Uterus (tissue), 4 donors: ENCODE results near the gene GM2A. TPM values are rescaled to one million over a fixed set of nuclear protein-coding genes. Genes with fewer than 3 reads are reported as not detected.

Experiments
- DNase-seq, 2 donors: peaks; one replicate each; pipeline ENCODE4 v3.0.0-alpha.2; 2019 to 2020
- H3K27ac ChIP-seq, 2 donors: fragments of 200-600 bp; sonication (generic); 1 replicate in 1 of 2; 2 replicates in 1 of 2; pipeline ENCODE4 v1.5.1; 2016 to 2018
- H3K27me3 ChIP-seq, 2 donors: fragments of 200-600 bp; sonication (generic); one replicate each; pipeline ENCODE4 v1.5.1; 2018 to 2019; ENCODE audit warnings: control low read depth in 1 of 2
- H3K36me3 ChIP-seq, 2 donors: fragments of 200-600 bp; sonication (generic); one replicate each; pipeline ENCODE4 v1.5.1; 2019; ENCODE audit warnings: control low read depth in 1 of 2
- H3K4me1 ChIP-seq, 2 donors: fragments of 200-600 bp; sonication (generic); one replicate each; pipeline ENCODE4 v1.5.1; 2018 to 2019; ENCODE audit warnings: control low read depth in 1 of 2
- H3K4me3 ChIP-seq, 2 donors: fragments of 200-600 bp; sonication (generic); 1 replicate in 1 of 2; 2 replicates in 1 of 2; pipeline ENCODE4 v1.5.1; 2018 to 2019; ENCODE audit warnings: mild to moderate bottlenecking in 1 of 2
- H3K9me3 ChIP-seq, 2 donors: fragments of 200-600 bp; sonication (generic); one replicate each; pipeline ENCODE4 v1.5.1; 2019; ENCODE audit warnings: control low read depth in 1 of 2
- POLR2A ChIP-seq, 2 donors: fragments of 450-650 bp; IDR thresholded peaks; one replicate each; pipeline ENCODE4 v1.6.1; 2016; ENCODE audit warnings: antibody characterized with exemption in 2 of 2, mild to moderate bottlenecking in 1 of 2, moderate library complexity in 1 of 2
- intact Hi-C: fragments of 100-400 bp; cut with DNase I; formaldehyde crosslinking; loops from one replicate; pipeline ENCODE4 v1.15.1; 2023; ENCODE audit warnings: low total_unique reads
- total RNA-seq, 4 donors: library from RNA; depleted of rRNA in 3 of 4; stranded (reverse); fragments of >200 nt in 3 of 4; gene quantifications; one replicate each; pipeline versions ENCODE4 v1.1.0 to v1.2.4, GENCODE V29; 2014 to 2023
- TF ChIP-seq, protein P1 (sequence below), 4 experiments: fragments of 200-600 bp in 2 of 4; fragments of 450-650 bp in 2 of 4; sonication (generic) in 2 of 4; IDR thresholded peaks; one replicate each; pipeline ENCODE4 v1.5.1; 2016 to 2019; ENCODE audit warnings: antibody characterized with exemption in 4 of 4, mild to moderate bottlenecking in 2 of 4, moderate library complexity in 1 of 4
- donor health status: DM: yes; HTN: yes; CAD: no.

GM2A gene
- total RNA-seq, 4 donors from 2014 or later: 14.7 to 33.8 (median 23.8) TPM

GRCh38 chr5:151255621-151256286 lies 2.8 kb downstream of the GM2A start:
- DNase-seq: no peak
- no peaks in the 10 kb centered on the region for H3K36me3 ChIP-seq
- H3K9me3 ChIP-seq: no peaks in the 10 kb centered on the region
- intact Hi-C loops: no loop called here
- no peak overlapping the region for H3K27ac ChIP-seq
- H3K4me1 ChIP-seq: peaks cover 0 to 4% of the 10 kb centered on the region in 2 donors
- TF ChIP-seq, protein P1, sequence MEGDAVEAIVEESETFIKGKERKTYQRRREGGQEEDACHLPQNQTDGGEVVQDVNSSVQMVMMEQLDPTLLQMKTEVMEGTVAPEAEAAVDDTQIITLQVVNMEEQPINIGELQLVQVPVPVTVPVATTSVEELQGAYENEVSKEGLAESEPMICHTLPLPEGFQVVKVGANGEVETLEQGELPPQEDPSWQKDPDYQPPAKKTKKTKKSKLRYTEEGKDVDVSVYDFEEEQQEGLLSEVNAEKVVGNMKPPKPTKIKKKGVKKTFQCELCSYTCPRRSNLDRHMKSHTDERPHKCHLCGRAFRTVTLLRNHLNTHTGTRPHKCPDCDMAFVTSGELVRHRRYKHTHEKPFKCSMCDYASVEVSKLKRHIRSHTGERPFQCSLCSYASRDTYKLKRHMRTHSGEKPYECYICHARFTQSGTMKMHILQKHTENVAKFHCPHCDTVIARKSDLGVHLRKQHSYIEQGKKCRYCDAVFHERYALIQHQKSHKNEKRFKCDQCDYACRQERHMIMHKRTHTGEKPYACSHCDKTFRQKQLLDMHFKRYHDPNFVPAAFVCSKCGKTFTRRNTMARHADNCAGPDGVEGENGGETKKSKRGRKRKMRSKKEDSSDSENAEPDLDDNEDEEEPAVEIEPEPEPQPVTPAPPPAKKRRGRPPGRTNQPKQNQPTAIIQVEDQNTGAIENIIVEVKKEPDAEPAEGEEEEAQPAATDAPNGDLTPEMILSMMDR (IDR thresholded peaks at IDR 0.05): no peak
- TF ChIP-seq POLR2A (IDR thresholded peaks at IDR 0.05): no peak
- no peaks in the 10 kb centered on the region for H3K27me3 ChIP-seq
- H3K4me3 ChIP-seq: no peak overlapping the region

DNA sequence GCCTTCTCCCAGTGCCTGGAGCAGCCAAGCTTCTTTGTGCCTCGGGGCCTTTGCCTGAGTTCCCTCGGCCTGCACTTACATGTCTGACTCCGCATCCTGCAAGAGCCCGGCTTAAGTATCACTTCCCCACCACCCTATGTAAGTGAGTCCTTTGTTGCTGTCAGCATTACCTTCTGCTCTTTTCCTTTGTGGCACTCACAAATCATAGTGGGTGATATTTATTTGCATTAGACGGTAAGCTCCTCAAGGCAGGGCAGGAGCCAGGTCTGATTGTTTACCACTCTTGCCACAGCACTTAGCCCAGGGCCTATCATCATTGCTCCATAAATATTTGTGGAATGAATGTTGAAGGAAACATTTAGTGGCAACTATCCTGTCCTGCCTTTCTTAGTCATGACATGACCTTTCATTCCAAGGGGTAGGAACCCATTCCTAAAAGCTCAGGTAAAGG lies 4.8 kb downstream of the GM2A start:
- Histone ChIP-seq H3K9me3 (no peaks in the 10 kb centered on the region), H3K4me3 (no peak overlapping the region), H3K36me3 (no peaks in the 10 kb centered on the region), H3K27ac (no peak overlapping the region), H3K27me3 (no peaks in the 10 kb centered on the region), H3K4me1 (peaks cover 0 to 4% of the 10 kb centered on the region in 2 donors)
- DNase-seq: no peak
- intact Hi-C loops: no loop called here
- TF ChIP-seq POLR2A (IDR thresholded peaks at IDR 0.05): no peak
- TF ChIP-seq, protein P1 (IDR thresholded peaks at IDR 0.05): no peak

DNA sequence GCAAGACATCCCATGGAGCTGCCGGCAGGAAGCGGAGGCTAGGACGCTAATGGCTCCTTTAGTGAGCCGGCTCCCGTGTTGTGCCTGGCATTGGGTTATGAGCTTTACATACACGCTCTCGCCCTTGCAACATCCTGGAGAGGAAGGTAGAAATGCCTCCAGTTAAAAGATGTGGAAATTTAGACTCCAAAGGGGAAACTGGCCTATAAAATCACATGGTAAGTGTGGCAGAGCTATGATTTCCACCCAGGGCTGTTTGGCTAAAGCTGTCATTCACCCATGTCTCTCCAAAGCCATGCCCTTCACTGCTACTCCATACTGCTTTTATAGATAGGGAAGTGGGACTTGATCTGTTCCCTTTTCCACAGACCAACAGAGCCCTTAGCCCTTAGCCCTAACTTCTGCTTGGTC lies 5.2 kb downstream of the GM2A start:
- Histone ChIP-seq H3K4me3 (no peak overlapping the region), H3K9me3 (no peaks in the 10 kb centered on the region), H3K27ac (no peak overlapping the region), H3K4me1 (peaks cover 0 to 4% of the 10 kb centered on the region in 2 donors), H3K27me3 (no peaks in the 10 kb centered on the region), H3K36me3 (no peaks in the 10 kb centered on the region)
- intact Hi-C loops: no loop called here
- no peak for DNase-seq
- TF ChIP-seq, protein P1 (IDR thresholded peaks at IDR 0.05): no peak
- no peak for TF ChIP-seq POLR2A (IDR thresholded peaks at IDR 0.05)

GRCh38 chr5:151258816-151259215 lies 5.8 kb downstream of the GM2A start:
- Histone ChIP-seq H3K27ac (no peak overlapping the region), H3K27me3 (no peaks in the 10 kb centered on the region), H3K4me3 (no peak overlapping the region), H3K4me1 (peaks cover 0 to 4% of the 10 kb centered on the region in 2 donors), H3K9me3 (no peaks in the 10 kb centered on the region), H3K36me3 (no peaks in the 10 kb centered on the region)
- DNase-seq: no peak
- intact Hi-C loops: no loop called here
- TF ChIP-seq POLR2A (IDR thresholded peaks at IDR 0.05): no peak
- TF ChIP-seq, protein P1 (IDR thresholded peaks at IDR 0.05): no peak

GRCh38 chr5:151259931-151260330 lies 6.9 kb downstream of the GM2A start:
- Histone ChIP-seq H3K4me3 (no peak overlapping the region), H3K36me3 (no peaks in the 10 kb centered on the region), H3K4me1 (no peaks in the 10 kb centered on the region), H3K9me3 (no peaks in the 10 kb centered on the region), H3K27ac (no peak overlapping the region), H3K27me3 (no peaks in the 10 kb centered on the region)
- intact Hi-C loops: no loop called here
- no peak for TF ChIP-seq POLR2A (IDR thresholded peaks at IDR 0.05)
- TF ChIP-seq, protein P1 (IDR thresholded peaks at IDR 0.05): no peak
- DNase-seq: no peak
